ENCODE measurements around the gene MBP.

Gene MBP

GRCh38 chr18:77153404-77153803 lies 20.8 kb upstream of the MBP start:
- Histone ChIP-seq H3K27ac (ENCODE audit: low read depth, low read length, poor library complexity, severe bottlenecking) (peak overlapping the region; percentile 93), H3K36me3 (ENCODE audit: insufficient read depth, low read length) (0 out of 2 replicates have a peak, but pooled peaks cover 4% of the 10 kb centered on the region), H3K4me1 (ENCODE audit: insufficient read depth, low read length, severe bottlenecking) (peaks cover 53% of the 10 kb centered on the region), H3K4me3 (ENCODE audit: low read depth, low read length, poor library complexity, severe bottlenecking) (no peak overlapping the region), H4K20me1 (ENCODE audit: insufficient read depth, low read length) (no peaks in the 10 kb centered on the region), H3K9me2 (ENCODE audit: low read depth, low read length) (no peaks in the 10 kb centered on the region), H3K27me3 (ENCODE audit: insufficient read depth, low read length) (no peaks in the 10 kb centered on the region), H3K9ac (ENCODE audit: low read length) (no peak overlapping the region), H3K79me2 (ENCODE audit: insufficient read depth, low read length) (no peaks in the 10 kb centered on the region), H3F3A (ENCODE audit: insufficient read depth, low read length) (peaks cover 16% of the 10 kb centered on the region; the same call in 1 of the 2 replicates), H3K9me3 (ENCODE audit: low read length) (0 out of 2 replicates have a peak, but pooled peaks cover 3% of the 10 kb centered on the region), H2AFZ (ENCODE audit: low read length) (no peak overlapping the region), H3K4me2 (ENCODE audit: low read length) (no peak overlapping the region)
- TF ChIP-seq, protein P1, sequence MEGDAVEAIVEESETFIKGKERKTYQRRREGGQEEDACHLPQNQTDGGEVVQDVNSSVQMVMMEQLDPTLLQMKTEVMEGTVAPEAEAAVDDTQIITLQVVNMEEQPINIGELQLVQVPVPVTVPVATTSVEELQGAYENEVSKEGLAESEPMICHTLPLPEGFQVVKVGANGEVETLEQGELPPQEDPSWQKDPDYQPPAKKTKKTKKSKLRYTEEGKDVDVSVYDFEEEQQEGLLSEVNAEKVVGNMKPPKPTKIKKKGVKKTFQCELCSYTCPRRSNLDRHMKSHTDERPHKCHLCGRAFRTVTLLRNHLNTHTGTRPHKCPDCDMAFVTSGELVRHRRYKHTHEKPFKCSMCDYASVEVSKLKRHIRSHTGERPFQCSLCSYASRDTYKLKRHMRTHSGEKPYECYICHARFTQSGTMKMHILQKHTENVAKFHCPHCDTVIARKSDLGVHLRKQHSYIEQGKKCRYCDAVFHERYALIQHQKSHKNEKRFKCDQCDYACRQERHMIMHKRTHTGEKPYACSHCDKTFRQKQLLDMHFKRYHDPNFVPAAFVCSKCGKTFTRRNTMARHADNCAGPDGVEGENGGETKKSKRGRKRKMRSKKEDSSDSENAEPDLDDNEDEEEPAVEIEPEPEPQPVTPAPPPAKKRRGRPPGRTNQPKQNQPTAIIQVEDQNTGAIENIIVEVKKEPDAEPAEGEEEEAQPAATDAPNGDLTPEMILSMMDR (IDR thresholded peaks at IDR 0.05; ENCODE audit: low read length) = no peak
- TF ChIP-seq EZH2 (IDR thresholded peaks at IDR 0.05; ENCODE audit: borderline replicate concordance, low read length) = no peak

GRCh38 chr18:77151772-77152520 lies 19.4 kb upstream of the MBP start:
- TF ChIP-seq, protein P1 (IDR thresholded peaks at IDR 0.05; ENCODE audit: low read length) = no peak
- no peak for TF ChIP-seq EZH2 (IDR thresholded peaks at IDR 0.05; ENCODE audit: borderline replicate concordance, low read length)
- no peaks in the 10 kb centered on the region for H3K27me3 ChIP-seq (ENCODE audit: insufficient read depth, low read length)
- H3F3A ChIP-seq (ENCODE audit: insufficient read depth, low read length) = peaks cover 16% of the 10 kb centered on the region; the same call in 1 of the 2 replicates
- peak overlapping the region; percentile 93 for H3K27ac ChIP-seq (ENCODE audit: low read depth, low read length, poor library complexity, severe bottlenecking)
- H3K4me1 ChIP-seq (ENCODE audit: insufficient read depth, low read length, severe bottlenecking) = peaks cover 58% of the 10 kb centered on the region
- peak overlapping the region; percentile 50 for H3K4me3 ChIP-seq (ENCODE audit: low read depth, low read length, poor library complexity, severe bottlenecking)
- H3K36me3 ChIP-seq (ENCODE audit: insufficient read depth, low read length) = 0 out of 2 replicates have a peak, but pooled peaks cover 4% of the 10 kb centered on the region
- H3K9me2 ChIP-seq (ENCODE audit: low read depth, low read length) = no peaks in the 10 kb centered on the region
- peak overlapping the region; percentile 82 for H3K4me2 ChIP-seq (ENCODE audit: low read length)
- 0 out of 2 replicates have a peak, but pooled peaks cover 3% of the 10 kb centered on the region for H3K9me3 ChIP-seq (ENCODE audit: low read length)
- H2AFZ ChIP-seq (ENCODE audit: low read length) = no peak overlapping the region
- no peaks in the 10 kb centered on the region for H4K20me1 ChIP-seq (ENCODE audit: insufficient read depth, low read length)
- H3K79me2 ChIP-seq (ENCODE audit: insufficient read depth, low read length) = no peaks in the 10 kb centered on the region
- peak overlapping the region; percentile 17; the same call in 1 of the 2 replicates for H3K9ac ChIP-seq (ENCODE audit: low read length)

DNA sequence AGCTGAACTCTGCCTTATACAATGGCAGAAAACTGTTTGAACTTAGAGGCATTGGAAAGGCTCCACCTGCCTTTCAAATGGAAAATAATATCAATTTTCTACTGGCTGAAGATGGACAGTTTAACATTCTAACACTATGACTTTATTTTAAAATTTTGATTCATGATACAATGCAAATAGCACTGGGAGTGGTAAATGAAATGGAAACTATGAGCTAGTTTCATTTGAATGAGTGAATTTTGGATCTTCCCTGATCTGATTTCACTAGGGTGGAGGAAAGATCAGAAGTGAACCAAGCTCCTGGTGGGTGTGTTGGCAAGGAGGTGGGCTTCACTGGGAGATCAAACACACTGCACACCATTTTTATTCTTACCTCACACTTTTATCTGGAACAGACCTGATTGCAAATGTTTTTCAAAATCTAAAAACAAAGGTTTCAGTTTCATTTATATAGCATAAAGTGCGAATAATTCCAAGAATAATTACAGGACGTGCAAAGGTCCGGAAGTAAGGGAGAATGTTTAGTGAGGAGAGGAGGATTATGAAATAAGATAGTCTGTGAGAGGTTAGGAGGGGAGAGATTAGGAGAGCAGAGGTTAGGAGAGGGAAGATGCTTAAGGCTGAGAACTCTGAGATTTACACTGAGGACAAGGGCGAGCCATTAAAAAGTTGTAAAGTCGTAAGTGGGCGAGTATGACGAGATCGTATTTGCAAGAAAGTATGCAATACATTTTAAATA lies 18.6 kb upstream of the MBP start:
- H3K4me3 ChIP-seq (ENCODE audit: low read depth, low read length, poor library complexity, severe bottlenecking) = peak overlapping the region; percentile 50
- H3K27me3 ChIP-seq (ENCODE audit: insufficient read depth, low read length) = no peaks in the 10 kb centered on the region
- peaks cover 16% of the 10 kb centered on the region; the same call in 1 of the 2 replicates for H3F3A ChIP-seq (ENCODE audit: insufficient read depth, low read length)
- H3K9ac ChIP-seq (ENCODE audit: low read length) = peak overlapping the region; percentile 54; the same call in 1 of the 2 replicates
- 0 out of 2 replicates have a peak, but pooled peaks cover 4% of the 10 kb centered on the region for H3K36me3 ChIP-seq (ENCODE audit: insufficient read depth, low read length)
- H3K9me3 ChIP-seq (ENCODE audit: low read length) = 0 out of 2 replicates have a peak, but pooled peaks cover 3% of the 10 kb centered on the region
- no peaks in the 10 kb centered on the region for H3K79me2 ChIP-seq (ENCODE audit: insufficient read depth, low read length)
- H3K27ac ChIP-seq (ENCODE audit: low read depth, low read length, poor library complexity, severe bottlenecking) = peak overlapping the region; percentile 93
- H3K9me2 ChIP-seq (ENCODE audit: low read depth, low read length) = no peaks in the 10 kb centered on the region
- no peak for TF ChIP-seq EZH2 (IDR thresholded peaks at IDR 0.05; ENCODE audit: borderline replicate concordance, low read length)
- TF ChIP-seq, protein P1 (IDR thresholded peaks at IDR 0.05; ENCODE audit: low read length) = no peak
- peaks cover 56% of the 10 kb centered on the region for H3K4me1 ChIP-seq (ENCODE audit: insufficient read depth, low read length, severe bottlenecking)
- peak overlapping the region; percentile 48; the same call in 1 of the 2 replicates for H2AFZ ChIP-seq (ENCODE audit: low read length)
- H3K4me2 ChIP-seq (ENCODE audit: low read length) = peak overlapping the region; percentile 82
- H4K20me1 ChIP-seq (ENCODE audit: insufficient read depth, low read length) = no peaks in the 10 kb centered on the region
